GM18498 (cell line): ENCODE results near the gene ZNF195.
A peak's percentile ranks its signal among the peaks of the same experiment; 100 is the strongest.
"Not testable (repeated sequence)": the region's sequence is repeated elsewhere in the genome, so short reads cannot be mapped to it uniquely, and the experiment has no call there.

Experiments
- ATAC-seq: cut with Tn5 transposase; IDR thresholded peaks from one replicate; pipeline ENCODE4 v1.9.1; 2021; ENCODE audit warnings: mild to moderate bottlenecking, moderate library complexity; ENCODE audit not compliant: unreplicated experiment

ZNF195 gene

GRCh38 chr11:3378426-3379423 is at the start of gene ZNF195:
Gene ZNF195 (minus strand): TSS chr11:3379146. CDS start chr11:3379040, 106 bp downstream.
- ATAC-seq = peak; percentile 100

- ATAC-seq = not testable (repeated sequence)
Measured at GRCh38 chr11:3428076-3428475, 49.1 kb upstream of the ZNF195 start.

- ATAC-seq = not testable (repeated sequence)
Measured at GRCh38 chr11:3426541-3426940, 47.6 kb upstream of the ZNF195 start.

GRCh38 chr11:3423928-3424327 is 45.0 kb upstream of the ZNF195 start:
- not testable (repeated sequence) for ATAC-seq

- not testable (repeated sequence) for ATAC-seq
Measured at GRCh38 chr11:3423138-3423731, 44.3 kb upstream of the ZNF195 start.

- ATAC-seq = peak; percentile 92
Measured at GRCh38 chr11:3422380-3423137, 43.6 kb upstream of the ZNF195 start.

DNA sequence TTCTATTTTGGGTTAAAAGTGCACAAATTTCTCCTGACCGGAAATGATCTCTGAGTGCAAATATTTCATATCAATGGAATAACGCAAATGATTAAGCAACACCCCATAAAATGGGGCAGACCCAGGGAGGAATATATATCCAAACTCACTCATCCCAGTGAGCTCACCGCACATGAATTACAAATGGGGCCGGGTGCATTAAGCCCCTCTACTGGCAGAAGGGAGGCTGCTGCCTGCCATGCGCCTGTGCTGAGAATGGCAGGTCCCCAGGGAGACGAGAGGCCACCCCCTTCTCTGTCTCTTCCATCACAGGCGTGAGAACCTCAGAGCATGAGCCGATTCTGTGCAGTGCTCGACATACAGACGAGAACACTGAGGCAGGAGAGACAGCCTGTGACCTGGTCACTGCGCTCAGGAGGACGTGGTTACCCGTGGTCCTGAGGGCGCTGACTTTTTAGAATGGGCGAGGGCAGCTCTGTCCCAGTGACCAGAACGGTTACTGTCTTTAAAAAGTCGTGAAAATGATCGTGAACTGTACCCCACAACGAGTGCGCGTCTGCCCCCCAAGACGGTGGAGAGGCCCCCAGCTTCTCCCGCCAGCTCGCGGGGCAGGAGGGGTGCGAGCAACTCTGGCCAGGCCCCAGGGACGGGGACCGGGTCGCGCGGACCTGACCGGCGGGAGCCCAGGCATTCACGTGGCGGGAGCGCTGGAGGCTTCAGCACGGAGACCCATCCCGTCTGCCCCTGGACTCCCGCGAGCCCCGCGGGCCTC is 42.8 kb upstream of the ZNF195 start:
- peak; percentile 15 for ATAC-seq

DNA sequence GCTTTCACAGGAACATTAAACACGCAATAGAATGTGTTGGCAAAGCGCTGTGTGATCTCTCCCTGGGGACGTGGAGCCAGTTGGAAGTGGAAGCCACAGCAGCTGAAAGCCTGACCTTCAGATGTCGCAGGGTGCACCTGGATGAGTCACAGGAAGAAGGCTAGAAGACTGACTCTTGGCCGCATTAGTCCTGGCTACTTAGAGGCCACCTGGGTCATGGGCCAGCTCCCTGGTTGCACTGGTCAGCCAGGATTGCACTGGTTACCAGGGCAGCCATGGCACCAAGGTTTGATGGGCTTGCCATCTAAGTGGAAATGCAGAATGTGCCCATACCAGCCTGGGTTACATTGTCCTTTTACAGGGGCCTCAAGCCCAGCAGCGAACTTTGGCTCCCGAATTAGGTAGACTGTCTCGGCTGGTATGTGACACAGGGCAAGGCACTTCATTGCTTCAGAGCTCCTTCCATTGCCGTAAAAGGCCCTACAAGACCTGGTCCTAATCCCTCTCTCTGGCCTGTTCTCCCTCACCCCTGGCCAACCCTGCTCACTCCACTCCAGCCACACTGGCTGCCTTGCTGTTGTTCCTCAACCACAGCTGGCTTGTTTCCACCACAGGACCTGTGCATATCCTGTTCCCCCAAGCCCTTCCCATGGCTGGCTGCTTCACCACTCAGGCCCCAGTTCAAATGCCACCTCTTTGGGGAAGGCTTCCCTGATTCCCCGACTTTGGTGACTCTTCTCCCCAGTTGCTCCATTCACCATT is 41.5 kb upstream of the ZNF195 start:
- not testable (repeated sequence) for ATAC-seq

DNA sequence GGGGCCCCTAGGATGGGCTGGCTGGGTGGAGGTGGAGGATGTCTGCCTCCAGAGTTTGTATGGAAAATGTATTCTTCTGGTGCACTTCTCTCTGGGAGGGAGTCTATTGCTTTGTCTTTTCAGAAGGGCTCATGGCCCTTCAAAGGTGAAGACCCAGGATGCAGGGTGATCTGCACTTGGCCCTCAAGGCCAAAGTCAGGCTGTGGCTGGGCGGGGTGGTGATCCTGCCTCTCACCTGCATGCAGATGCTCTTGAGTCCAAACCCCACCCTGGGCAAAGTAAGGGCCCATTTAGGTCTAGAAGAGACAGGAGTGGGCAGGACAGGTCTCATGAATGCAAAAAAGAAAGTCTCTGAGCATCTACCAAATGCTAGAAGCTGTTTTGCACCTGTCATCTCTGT is 40.5 kb upstream of the ZNF195 start:
- ATAC-seq = not testable (repeated sequence)

DNA sequence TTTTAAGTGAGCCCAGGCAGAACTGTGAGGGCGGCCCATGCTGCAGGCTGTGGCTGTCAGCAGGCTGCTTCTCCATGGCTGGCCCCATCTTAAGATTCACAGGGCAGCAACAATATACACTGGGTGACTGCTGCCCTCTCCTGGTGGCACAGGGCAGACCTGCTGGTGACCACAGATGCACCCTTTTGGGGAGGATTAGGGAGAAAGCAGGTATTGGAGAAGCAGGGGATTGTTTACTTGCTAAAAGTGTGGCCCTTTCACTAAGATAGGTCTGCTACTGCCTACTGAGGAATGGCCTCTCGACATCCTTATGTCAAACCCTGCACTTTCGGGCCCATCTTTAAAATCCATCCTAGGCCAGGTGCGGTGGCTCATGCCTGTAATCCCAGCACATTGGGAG is 38.1 kb upstream of the ZNF195 start:
- ATAC-seq = not testable (repeated sequence)

GRCh38 chr11:3415301-3415700 is 36.4 kb upstream of the ZNF195 start:
- ATAC-seq = not testable (repeated sequence)

DNA sequence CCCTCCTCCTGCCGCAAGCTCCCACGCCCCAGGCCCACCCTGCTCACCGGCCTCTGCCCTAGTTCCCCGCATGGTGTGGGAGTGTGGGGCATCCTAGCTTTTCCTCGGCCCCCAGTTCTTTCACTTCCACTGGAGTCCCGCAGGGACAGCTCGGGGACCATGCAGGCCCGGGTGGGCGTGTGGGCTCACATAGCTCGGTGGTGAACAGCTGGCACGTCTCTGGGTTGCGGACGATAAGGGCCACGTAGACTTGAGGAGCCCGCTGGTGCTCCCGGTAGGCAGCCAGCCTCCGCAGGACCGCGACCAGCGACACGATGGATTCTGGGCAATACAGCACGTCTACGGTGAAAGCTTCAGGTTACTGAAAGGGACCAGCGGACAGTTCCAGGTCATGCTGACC is 34.7 kb upstream of the ZNF195 start:
- not testable (repeated sequence) for ATAC-seq

DNA sequence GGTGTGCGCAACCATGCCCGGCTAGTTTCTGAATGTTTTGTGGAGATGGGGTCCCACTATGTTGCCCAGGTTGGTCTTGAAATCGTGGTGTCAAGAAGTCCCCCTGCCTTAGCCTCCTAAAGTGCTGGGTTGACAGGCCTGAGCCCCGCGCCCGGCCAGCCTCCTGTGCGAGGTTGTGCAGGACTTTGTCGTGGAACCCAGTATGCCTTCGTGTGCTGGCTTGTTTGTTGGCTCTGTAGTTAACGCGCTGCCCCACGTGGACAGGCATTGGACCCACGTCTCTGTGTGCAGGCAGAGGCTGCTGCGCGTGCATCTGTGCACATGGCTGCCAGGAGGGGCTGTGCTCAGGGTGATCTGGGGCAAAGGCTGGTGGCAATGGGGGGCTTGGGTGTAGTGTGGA is 33.9 kb upstream of the ZNF195 start:
- ATAC-seq = no peak

GRCh38 chr11:3408722-3409121 is 29.8 kb upstream of the ZNF195 start:
- not testable (repeated sequence) for ATAC-seq

GRCh38 chr11:3408058-3408605 is 29.2 kb upstream of the ZNF195 start:
- not testable (repeated sequence) for ATAC-seq

DNA sequence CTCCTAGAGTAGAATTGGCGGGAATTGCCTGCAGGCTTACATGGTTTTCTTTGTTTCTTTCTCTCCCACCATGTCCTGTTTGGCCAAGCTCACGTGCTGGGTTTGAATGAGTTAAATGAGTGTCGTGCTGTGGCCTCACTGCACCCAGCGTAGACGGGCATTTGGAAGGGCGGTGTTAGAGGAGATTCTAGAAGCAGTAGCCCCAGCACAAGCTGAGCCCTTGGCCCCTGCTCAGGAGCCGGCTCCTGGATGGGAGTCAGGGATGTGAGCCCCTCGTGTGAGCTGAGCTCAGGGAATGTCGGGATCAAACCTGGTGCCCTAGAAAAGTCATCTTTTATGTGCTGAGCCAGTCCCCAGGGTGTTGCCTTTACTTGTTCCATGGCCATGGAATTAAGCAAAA is 28.0 kb upstream of the ZNF195 start:
- ATAC-seq = not testable (repeated sequence)

DNA sequence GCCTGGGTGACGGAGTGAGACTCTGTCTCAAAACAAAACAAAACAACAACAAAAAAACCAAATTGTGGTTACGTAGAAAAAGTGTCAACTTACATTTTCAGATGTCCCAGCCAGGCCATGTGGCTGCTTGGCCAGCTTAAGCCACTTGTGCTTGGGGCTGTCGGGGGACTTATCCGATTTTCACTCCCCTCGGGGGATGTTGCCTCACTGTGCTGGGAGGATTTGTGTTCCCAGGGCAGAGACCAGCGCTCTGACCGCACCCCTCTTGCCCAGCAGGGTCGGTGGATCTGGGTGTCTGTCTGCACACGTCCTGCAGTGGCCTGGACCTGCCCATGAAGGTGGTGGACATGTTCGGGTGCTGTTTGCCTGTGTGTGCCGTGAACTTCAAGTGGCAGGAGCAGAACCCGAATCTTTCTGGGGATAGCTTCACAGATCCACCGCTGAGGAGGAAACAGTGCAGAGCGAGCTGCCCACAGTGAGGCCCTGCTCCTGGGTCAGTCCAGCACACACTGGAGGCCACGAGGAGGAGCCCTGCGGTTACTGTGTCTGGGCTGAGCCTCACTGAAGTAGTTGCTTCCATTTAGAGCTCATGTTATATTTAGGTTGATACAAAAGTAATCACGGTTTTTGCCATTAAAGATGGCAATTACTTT is 27.4 kb upstream of the ZNF195 start:
- ATAC-seq = not testable (repeated sequence)

- not testable (repeated sequence) for ATAC-seq
Measured at GRCh38 chr11:3404076-3404925, 25.4 kb upstream of the ZNF195 start.
